ENCODE results near the gene SDHAF4. TPM values are rescaled to one million over a fixed set of nuclear protein-coding genes. Genes with fewer than 3 reads are reported as not detected.

Gene SDHAF4
- total and polyA plus RNA-seq, 2 of the 13 experiments (the other 11 are each of a cell fraction or from before 2014, with no cell fraction given), result 7.5 to 10.8 TPM

- Histone ChIP-seq H3K27me3 (ENCODE audit: control insufficient read depth in 1 of 2, insufficient read depth in 2 of 2, low read length in 2 of 2) (no peaks in the 10 kb centered on the region), H3K36me3 (replicated peaks in 1 of 2; ENCODE audit: control insufficient read depth in 1 of 2, insufficient read depth in 2 of 2, low read length in 2 of 2) (peaks cover 0 to 7% of the 10 kb centered on the region in 2 experiments; a peak in 2 of 5 replicates), H3K9ac (ENCODE audit: insufficient read depth, low read depth, low read length) (no peak overlapping the region), H3K79me2 (ENCODE audit: insufficient read depth, low read length) (no peaks in the 10 kb centered on the region), H3K4me3 (replicated peaks in 1 of 3; ENCODE audit: insufficient read depth in 1 of 3, low read depth in 2 of 3, low read length in 3 of 3) (no peak overlapping the region), H3K4me1 (ENCODE audit: insufficient read depth, low read length) (no peaks in the 10 kb centered on the region), H2AFZ (ENCODE audit: low read length) (no peak overlapping the region), H3K27ac (ENCODE audit: extremely low read length, insufficient read depth, low read length) (no peak overlapping the region), H4K20me1 (ENCODE audit: insufficient read depth, low read length) (no peaks in the 10 kb centered on the region), H3K9me3 (ENCODE audit: low read length) (no peaks in the 10 kb centered on the region), H3K4me2 (ENCODE audit: low read depth, low read length) (no peak overlapping the region)
- FAIRE-seq (no peak), ATAC-seq (no peak), DNase-seq (ENCODE audit: low spot score) (no peak)
- WGBS (ENCODE audit: low lambda C conversion rate), result 100% methylated on average over 1 of the region's 1 CpG
- BruUV-seq (replicated peaks), result no TSS peak
- intact Hi-C loops (cut with micrococcal nuclease; ENCODE audit: unreplicated experiment), result no loop called here
- in situ Hi-C loops (cut with HindIII; ENCODE audit: extremely low pct_ligation_motif_present, low pct_unique_long_range_greater_than_20kb), result no loop called here
- ChIA-PET CTCF (ENCODE audit: low intra/inter-chr PET ratio, low total read pairs) (no interaction called here), POLR2A (interaction anchor here (1.3 kb wide), 1 partner anchor 20 kb away, joined by 6 read pairs; the partner anchor contains the start of gene SDHAF4)
- TF ChIP-seq GATAD1 (CRISPR knock-in tag; IDR thresholded peaks at IDR 0.05) (no peak), KDM6A (CRISPR knock-in tag; IDR thresholded peaks at IDR 0.05; ENCODE audit: low read depth) (no peak), ZEB1 (IDR thresholded peaks at IDR 0.05; ENCODE audit: insufficient replicate concordance, low read depth) (no peak), KMT2B (CRISPR knock-in tag; IDR thresholded peaks at IDR 0.05) (no peak), ARID2 (CRISPR knock-in tag; IDR thresholded peaks at IDR 0.05; ENCODE audit: borderline replicate concordance) (no peak), ZNF703 (CRISPR knock-in tag; IDR thresholded peaks at IDR 0.05; ENCODE audit: borderline replicate concordance) (no peak), CBX2 (IDR thresholded peaks at IDR 0.05; ENCODE audit: low read depth, low read length) (no peak), CBX2 (CRISPR knock-in tag; IDR thresholded peaks at IDR 0.05; ENCODE audit: low read depth) (no peak), THYN1 (CRISPR knock-in tag; IDR thresholded peaks at IDR 0.05; ENCODE audit: borderline replicate concordance, low read depth) (no peak), ZNF414 (CRISPR knock-in tag; IDR thresholded peaks at IDR 0.05) (no peak)
- TF ChIP-seq, protein P1, sequence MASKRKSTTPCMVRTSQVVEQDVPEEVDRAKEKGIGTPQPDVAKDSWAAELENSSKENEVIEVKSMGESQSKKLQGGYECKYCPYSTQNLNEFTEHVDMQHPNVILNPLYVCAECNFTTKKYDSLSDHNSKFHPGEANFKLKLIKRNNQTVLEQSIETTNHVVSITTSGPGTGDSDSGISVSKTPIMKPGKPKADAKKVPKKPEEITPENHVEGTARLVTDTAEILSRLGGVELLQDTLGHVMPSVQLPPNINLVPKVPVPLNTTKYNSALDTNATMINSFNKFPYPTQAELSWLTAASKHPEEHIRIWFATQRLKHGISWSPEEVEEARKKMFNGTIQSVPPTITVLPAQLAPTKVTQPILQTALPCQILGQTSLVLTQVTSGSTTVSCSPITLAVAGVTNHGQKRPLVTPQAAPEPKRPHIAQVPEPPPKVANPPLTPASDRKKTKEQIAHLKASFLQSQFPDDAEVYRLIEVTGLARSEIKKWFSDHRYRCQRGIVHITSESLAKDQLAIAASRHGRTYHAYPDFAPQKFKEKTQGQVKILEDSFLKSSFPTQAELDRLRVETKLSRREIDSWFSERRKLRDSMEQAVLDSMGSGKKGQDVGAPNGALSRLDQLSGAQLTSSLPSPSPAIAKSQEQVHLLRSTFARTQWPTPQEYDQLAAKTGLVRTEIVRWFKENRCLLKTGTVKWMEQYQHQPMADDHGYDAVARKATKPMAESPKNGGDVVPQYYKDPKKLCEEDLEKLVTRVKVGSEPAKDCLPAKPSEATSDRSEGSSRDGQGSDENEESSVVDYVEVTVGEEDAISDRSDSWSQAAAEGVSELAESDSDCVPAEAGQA (IDR thresholded peaks at IDR 0.05; ENCODE audit: low read depth), result no peak
- TF ChIP-seq, protein P1 (CRISPR knock-in tag; IDR thresholded peaks at IDR 0.05; ENCODE audit: borderline replicate concordance), result no peak
These were observed 19.4 kb downstream of the SDHAF4 start for GRCh38 chr6:70586114-70586513.

Measured in HepG2 (cell line).